Fibroblast of skin of back (primary cell): Measurements from ENCODE around the gene CHD9.
"Not testable (repeated sequence)": the region's sequence is repeated elsewhere in the genome, so short reads cannot be mapped to it uniquely, and the experiment has no call there.

Experiments
- DNase-seq: peaks from one replicate; pipeline ENCODE4 v3.0.0-alpha.2; 2013

CHD9 gene

DNA sequence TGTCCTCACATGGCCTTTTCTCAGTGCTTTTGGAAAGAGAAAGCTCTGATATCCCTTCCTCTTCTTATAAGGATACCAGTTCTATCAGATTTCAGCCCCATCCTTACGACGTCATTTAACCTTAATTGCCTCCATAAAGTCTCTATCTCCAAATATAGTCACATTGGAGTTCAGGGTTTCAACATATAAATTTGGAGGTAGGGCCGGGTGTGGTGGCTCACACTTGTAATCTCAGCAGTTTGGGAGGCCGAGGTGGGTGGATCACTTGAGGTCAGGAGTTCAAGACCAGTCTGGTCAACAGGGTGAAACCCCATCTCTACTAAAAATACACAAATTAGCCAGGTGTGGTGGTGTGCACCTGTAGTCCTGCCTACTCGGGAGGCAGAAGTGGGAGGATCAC, 7.3 kb upstream of the CHD9 start:
- not testable (repeated sequence) for DNase-seq

- DNase-seq = no peak
Measured at GRCh38 chr16:53048139-53048915, 6.5 kb upstream of the CHD9 start.

DNA sequence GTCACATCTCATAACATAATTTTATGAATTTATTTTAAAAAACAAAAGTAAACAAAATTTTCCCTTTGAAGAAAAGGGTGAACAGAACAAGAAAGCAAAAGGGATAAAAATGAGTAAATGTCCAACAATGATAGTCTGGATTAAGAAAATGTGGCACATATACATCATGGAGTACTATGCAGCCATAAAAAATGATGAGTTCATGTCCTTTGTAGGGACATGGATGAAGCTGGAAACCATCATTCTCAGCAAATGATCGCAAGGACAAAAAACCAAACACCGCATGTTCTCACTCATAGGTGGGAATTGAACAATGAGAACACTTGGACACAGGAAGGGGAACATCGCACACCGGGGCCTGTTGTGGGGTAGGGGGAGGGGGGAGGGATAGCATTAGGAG, 3.5 kb upstream of the CHD9 start:
- DNase-seq = not testable (repeated sequence)

DNA sequence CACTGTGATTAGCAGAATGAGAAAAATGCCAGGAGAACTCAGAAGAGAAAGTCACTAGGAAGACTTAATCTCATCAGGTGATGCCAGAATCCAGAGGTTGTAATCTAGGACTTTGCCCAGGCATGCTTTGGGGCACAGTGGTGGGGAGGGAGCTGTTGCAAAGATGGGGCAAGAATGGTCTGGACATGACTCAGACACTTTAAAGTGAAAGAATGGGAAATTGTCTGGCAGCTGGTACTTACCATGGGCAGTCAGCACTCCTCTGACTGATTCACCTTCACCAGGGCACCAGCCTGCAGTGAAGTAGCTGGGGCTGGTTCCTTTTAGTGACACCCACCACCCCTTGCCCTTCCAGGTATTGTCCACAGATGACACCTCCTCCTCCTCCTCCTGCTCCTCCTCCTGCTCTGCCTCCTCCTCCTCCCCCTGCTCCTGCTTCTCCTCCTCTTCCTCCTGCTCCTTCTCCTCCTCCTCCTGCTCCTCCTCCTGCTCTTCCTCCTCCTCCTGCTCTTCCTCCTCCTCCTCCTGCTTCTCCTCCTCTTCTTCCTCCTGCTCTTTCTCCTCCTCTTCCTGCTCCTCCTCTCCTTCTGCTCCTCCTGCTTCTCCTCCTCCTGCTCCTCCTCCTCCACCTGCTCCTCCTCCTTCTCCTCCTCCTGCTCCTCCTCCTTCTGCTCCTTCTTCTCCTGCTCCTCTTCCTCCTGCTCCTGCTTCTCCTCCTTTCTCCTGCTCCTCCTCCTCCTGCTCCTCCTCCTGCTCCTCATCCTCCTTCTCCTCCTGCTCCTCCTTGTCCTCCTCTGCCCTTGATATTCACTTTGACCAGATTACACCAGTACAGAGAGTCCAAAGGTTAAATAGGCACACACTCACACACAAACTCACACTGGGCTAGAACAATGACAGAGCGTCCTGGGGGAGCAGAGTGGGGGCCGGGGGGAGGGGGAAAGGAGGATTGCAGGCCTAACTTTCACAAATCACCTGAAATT, 2.0 kb upstream of the CHD9 start, which contains the start of gene CHD9NB:
CHD9NB (minus strand) TSS at position 379 of the 983 bp plus-strand sequence. CDS start 8,739 bp downstream, outside the sequence.
- peak; percentile 78 for DNase-seq

- DNase-seq = peak; percentile 22
Measured at GRCh38 chr16:53053967-53054669, 673 bp upstream of the CHD9 start.

DNA sequence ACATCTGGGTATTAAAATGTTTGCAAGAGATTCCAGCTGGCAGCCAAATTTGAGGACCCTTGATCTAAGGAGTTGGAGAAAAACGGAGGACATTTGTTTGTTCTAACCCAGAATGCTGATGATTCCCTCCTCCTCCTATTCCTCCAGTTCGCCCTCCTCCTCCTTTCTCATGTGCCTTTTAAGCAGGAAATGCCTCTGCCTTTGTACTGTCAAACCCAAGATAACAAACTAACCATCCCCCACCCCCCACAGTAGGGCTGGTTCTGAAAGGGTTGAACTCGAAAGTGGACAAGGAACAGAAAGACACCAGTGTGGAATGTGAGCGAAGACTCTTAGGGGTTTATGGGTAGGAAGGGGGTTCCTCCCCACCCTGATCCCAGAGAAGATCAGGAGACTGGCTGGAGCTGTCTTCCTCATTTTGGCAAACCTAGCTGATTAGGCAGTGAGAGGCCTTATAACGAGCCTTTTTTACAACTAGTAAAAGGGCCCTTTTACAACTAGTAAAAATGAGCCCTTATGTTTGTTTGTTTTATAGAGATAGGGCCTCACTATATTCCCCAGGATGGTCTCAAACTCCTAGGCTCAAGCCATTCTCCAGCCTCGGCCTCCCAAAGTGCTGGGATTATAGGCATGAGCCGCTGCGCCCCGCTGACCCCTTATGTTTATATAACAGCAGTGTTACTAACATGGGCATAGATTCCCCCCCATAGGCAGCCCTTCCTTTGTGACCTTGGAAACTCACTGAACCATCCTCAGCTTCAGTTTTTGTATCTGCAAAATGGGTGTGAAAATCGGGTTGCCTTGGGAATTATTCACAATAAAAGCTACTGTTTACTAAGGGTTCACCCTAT, 975 bp downstream of the CHD9 start:
- DNase-seq = peak; percentile 73

GRCh38 chr16:53056392-53056881, 1.6 kb downstream of the CHD9 start:
- DNase-seq = peak; percentile 47

DNA sequence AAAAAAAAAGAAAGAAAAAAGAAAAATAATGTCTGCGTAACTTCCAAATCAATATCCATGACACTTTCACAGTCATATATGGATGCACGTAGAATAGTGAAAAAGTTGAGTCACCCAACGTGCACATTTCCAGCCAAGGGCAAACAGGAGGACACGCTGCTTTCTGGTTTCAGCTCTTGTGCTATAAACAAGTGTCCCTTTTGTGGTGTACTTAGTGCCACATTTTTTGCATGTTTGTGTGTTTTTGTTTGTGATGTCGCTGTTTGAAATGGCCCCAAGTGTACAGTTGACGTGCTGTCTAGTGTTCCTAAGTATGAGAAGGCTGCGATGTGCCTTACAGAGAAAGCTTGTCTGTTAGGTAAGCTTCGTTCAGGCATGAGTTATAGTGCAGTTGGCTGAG, 2.9 kb downstream of the CHD9 start:
- DNase-seq = no peak

- no peak for DNase-seq
Measured at GRCh38 chr16:53058441-53058840, 3.6 kb downstream of the CHD9 start.

DNA sequence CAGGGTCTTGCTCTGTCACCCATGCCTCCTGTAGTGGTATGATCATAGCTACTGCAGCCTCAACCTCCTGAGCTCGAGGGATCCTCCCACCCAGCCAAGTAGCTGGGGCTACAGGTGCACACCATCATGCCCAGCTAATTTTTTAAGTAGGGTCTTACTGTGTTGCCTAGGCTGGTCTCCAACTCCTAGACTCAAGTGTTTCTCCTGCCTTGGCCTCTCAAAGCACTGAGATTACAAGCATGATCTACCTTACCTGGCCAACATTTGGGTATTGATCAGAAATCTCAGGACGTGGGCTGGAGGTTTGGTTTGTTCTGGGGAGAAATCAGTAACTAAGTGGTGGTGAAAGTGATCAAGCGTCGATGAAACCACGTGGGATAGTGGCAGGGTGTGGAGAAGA, 4.1 kb downstream of the CHD9 start:
- DNase-seq = no peak

DNA sequence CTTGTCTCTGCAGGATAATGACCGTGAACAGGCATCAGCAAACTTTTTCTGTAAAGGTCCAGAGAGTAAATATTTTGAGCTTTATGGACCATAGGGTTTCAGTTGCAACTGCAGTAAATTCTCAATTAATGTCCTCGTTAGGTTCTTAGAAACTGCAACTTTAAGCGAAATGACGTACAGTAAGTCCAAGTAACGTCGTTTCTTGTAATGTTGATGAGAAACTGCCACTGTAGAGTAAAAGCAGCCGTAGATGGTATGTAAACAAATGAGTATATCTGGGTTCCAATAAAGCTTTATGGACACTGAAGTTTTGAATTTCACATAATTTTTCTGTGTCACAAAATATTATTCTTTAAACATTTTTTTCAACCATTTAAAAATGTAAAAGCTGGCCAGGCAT, 4.9 kb downstream of the CHD9 start:
- DNase-seq = no peak

DNA sequence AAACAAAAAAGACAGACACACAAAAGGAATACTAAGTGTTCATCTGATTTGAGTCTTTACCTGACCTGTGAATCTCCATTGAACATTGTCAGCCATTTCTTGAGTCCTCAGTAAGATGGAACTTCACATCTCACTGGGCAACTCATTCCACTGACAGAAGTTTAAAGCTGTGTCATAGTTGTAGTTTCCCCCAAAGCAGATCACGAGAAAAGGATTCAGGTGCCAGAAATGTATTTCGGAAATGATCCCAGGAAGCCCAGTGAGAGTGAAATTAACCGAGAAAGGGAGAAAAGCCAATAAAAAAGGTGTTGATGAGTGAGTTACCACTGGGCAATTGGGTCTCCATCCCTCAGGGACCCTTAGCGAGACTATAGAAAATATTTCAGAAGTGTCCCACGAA, 6.5 kb downstream of the CHD9 start:
- no peak for DNase-seq

- DNase-seq = no peak
Measured at GRCh38 chr16:53061701-53062159, 6.9 kb downstream of the CHD9 start.

GRCh38 chr16:53064081-53064578, 9.3 kb downstream of the CHD9 start:
- no peak for DNase-seq

- DNase-seq = no peak
Measured at GRCh38 chr16:53065461-53066061, 10.8 kb downstream of the CHD9 start.

DNA sequence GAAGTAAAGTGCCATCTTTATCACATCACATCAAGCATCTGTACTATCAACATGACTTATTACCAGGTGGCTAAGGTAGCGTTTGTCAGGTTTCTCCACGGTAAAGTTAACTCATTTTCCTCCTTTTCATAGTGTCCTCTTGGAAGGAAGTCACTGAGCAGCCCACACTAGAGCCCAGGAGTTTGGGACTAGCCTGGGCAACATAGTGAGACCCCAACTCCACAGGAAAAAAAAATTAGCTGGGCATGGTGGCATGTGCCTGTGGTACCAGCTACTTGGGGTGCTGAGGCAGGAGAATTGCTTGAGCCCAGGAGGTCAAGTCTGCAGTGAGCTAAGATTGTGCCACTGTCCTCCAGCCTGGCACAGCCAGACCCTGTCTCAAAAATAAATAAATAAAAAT, 12.9 kb downstream of the CHD9 start:
- DNase-seq = no peak

DNA sequence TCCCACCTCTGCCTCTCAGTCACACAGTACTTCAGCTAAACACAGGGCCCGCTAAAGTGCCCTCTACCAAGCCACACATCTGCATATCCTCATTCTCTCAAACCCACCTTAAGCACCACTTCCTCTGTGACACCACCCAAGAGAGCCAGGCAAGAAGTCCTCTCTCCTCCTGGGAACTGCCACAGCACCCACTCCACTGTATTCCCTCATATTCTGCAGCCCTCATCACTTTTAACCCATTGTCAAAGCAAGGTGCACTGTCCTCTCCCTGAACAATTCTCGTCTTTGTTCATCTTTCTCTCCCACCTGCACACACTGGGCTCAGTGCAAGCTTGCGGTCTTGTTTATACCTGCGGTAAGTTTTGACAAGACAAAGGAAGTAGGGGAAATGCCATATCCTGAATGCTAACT, 13.6 kb downstream of the CHD9 start:
- no peak for DNase-seq

GRCh38 chr16:53069772-53070171, 15.0 kb downstream of the CHD9 start:
- no peak for DNase-seq

DNA sequence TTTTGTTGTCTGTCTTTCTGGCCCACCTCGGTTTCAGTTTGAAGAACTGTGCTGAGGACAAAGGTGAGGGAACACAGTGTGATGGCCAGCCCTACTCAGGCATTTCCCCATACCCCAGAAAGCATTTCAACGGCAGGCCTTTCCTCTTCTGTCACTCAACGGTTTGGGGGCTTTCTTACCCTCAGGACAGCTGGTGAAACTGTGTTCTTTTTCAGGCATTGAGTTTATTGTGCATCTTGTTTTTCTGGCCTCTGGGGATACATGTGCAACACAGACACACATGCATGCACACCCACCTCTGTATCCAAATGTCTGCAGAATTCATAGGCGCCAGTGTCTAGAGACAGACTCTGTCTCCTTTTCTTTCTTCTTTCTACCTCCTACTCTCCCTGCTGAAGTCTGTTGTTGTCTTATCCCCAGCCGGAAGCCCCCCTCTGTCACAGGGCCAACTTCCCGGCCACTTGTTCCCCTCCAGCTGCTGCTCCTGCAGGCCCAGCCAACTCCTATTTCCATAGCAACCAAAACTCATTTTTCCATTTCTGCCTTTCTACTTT, 17.0 kb downstream of the CHD9 start:
- DNase-seq = no peak

DNA sequence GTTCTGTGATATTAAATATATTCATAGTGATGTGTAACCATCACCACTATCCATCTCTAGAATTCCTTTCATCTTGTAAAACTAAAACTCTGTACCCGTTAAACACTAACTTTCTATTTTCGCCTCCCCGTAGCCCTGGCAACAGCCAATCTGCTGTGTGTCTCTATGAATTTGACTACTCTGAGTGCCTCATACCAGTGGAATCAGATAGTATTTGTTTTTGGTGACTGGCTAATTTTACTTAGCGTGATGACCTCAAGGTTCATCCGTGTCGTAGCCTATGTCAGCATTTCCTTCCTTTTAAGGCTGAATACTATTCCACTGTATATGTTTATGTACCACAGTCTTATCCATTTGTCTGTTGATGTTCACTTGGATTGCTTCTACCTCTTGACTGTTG, 18.2 kb downstream of the CHD9 start:
- DNase-seq = no peak

- not testable (repeated sequence) for DNase-seq
Measured at GRCh38 chr16:53074296-53074695, 19.5 kb downstream of the CHD9 start.
